GM12801 (cell line): ENCODE data around the gene MAPK4.

ENCODE experiments used
- CTCF ChIP-seq: IDR thresholded peaks from one replicate; pipeline ENCODE4 v1.5.1; 2011; ENCODE audit warnings: control low read depth; ENCODE audit not compliant: insufficient read length; ENCODE audit errors: extremely low read depth

Gene MAPK4

GRCh38 chr18:50623694-50624352 lies 63.9 kb downstream of the MAPK4 start:
- no peak for TF ChIP-seq CTCF

GRCh38 chr18:50624981-50625380 lies 65.1 kb downstream of the MAPK4 start:
- no peak for TF ChIP-seq CTCF

GRCh38 chr18:50626317-50626716 lies 66.4 kb downstream of the MAPK4 start:
- TF ChIP-seq CTCF, result no peak

- no peak for TF ChIP-seq CTCF
These were observed 68.0 kb downstream of the MAPK4 start for GRCh38 chr18:50627594-50628532.

- no peak for TF ChIP-seq CTCF
These were observed 68.6 kb downstream of the MAPK4 start for GRCh38 chr18:50628533-50628905.

- no peak for TF ChIP-seq CTCF
These were observed 69.3 kb downstream of the MAPK4 start for GRCh38 chr18:50629148-50629631.

- TF ChIP-seq CTCF, result no peak
These were observed 71.0 kb downstream of the MAPK4 start for GRCh38 chr18:50630895-50631294.
